ENCODE data around the gene ALG12. TPM values are rescaled to one million over a fixed set of nuclear protein-coding genes. Genes with fewer than 3 reads are reported as not detected.
A peak's percentile ranks its signal among the peaks of the same experiment; 100 is the strongest.

Gene ALG12
- total RNA-seq, 2 experiments from 2014 or later: 16.3 to 17.4 TPM

- POLR2A ChIA-PET: interaction anchor here (0.6 to 1.6 kb wide), 3 partner anchors 28 to 103 kb away, joined by 3 to 8 read pairs (median 3); no protein-coding TSS in a partner anchor
- peak overlapping the region; percentile 77 for H3K27ac Mint-ChIP-seq
- H3K36me3 Mint-ChIP-seq (ENCODE audit: low read depth): peaks cover 2% of the 10 kb centered on the region
- no peak for ATAC-seq
- DNase-seq: no peak
- CTCF ChIA-PET: interaction anchor here (5.3 kb wide), 1 partner anchor 97 kb away, joined by 90 read pairs; no protein-coding TSS in a partner anchor
- H3K9me3 Mint-ChIP-seq (ENCODE audit: insufficient read depth): no peaks in the 10 kb centered on the region
- no peaks in the 10 kb centered on the region for H3K27me3 Mint-ChIP-seq (ENCODE audit: low read depth)
- H3K4me1 Mint-ChIP-seq (ENCODE audit: low read depth): peaks cover 33% of the 10 kb centered on the region
- H3K4me3 Mint-ChIP-seq: peak overlapping the region; percentile 40
These were observed 15.3 kb upstream of the ALG12 start for GRCh38 chr22:49933236-49934159.

GRCh38 chr22:49930596-49931412, 12.6 kb upstream of the ALG12 start:
- Mint-ChIP-seq H3K4me1 (ENCODE audit: low read depth) (peaks cover 35% of the 10 kb centered on the region), H3K27me3 (ENCODE audit: low read depth) (no peaks in the 10 kb centered on the region), H3K9me3 (ENCODE audit: insufficient read depth) (no peaks in the 10 kb centered on the region), H3K4me3 (no peak overlapping the region), H3K27ac (peak overlapping the region; percentile 60), H3K36me3 (ENCODE audit: low read depth) (peaks cover 5% of the 10 kb centered on the region)
- DNase-seq: peak; percentile 63
- POLR2A ChIA-PET: interaction anchor here (0.8 to 1.2 kb wide), 3 partner anchors 9 to 100 kb away, joined by 3 read pairs; partner anchors contain the start of gene PIM3
- ATAC-seq: no peak
- CTCF ChIA-PET: interaction anchor here (0.6 to 5.3 kb wide), 14 partner anchors 9 to 260 kb away, joined by 3 to 90 read pairs (median 4); partner anchors contain the start of gene IL17REL

- no peak for DNase-seq
- Mint-ChIP-seq H3K36me3 (ENCODE audit: low read depth) (peaks cover 11% of the 10 kb centered on the region), H3K27me3 (ENCODE audit: low read depth) (no peaks in the 10 kb centered on the region), H3K4me1 (ENCODE audit: low read depth) (peaks cover 42% of the 10 kb centered on the region), H3K9me3 (ENCODE audit: insufficient read depth) (no peaks in the 10 kb centered on the region), H3K27ac (no peak overlapping the region), H3K4me3 (no peak overlapping the region)
- ChIA-PET CTCF (interaction anchor here (1.2 to 5.3 kb wide), 9 partner anchors 10 to 261 kb away, joined by 3 to 90 read pairs (median 6); no protein-coding TSS in a partner anchor), POLR2A (interaction anchor here (0.6 to 1.2 kb wide), 3 partner anchors 8 to 186 kb away, joined by 3 to 4 read pairs (median 3); no protein-coding TSS in a partner anchor)
- no peak for ATAC-seq
These were observed 11.8 kb upstream of the ALG12 start for GRCh38 chr22:49929994-49930575.

GRCh38 chr22:49929211-49929979, 11.2 kb upstream of the ALG12 start:
- H3K4me1 Mint-ChIP-seq (ENCODE audit: low read depth): peaks cover 46% of the 10 kb centered on the region
- CTCF ChIA-PET: interaction anchor here (1.8 to 5.3 kb wide), 5 partner anchors 10 to 162 kb away, joined by 6 to 90 read pairs (median 11); no protein-coding TSS in a partner anchor

GRCh38 chr22:49928555-49929210, 10.4 kb upstream of the ALG12 start:
- ChIA-PET POLR2A (no interaction called here), CTCF (interaction anchor here (3.8 kb wide), 1 partner anchor 102 kb away, joined by 28 read pairs; no protein-coding TSS in a partner anchor)
- H3K4me1 Mint-ChIP-seq (ENCODE audit: low read depth): peaks cover 53% of the 10 kb centered on the region
- H3K9me3 Mint-ChIP-seq (ENCODE audit: insufficient read depth): no peaks in the 10 kb centered on the region
- no peaks in the 10 kb centered on the region for H3K27me3 Mint-ChIP-seq (ENCODE audit: low read depth)
- no peak for ATAC-seq
- DNase-seq: no peak
- no peak overlapping the region for H3K27ac Mint-ChIP-seq
- H3K36me3 Mint-ChIP-seq (ENCODE audit: low read depth): peaks cover 19% of the 10 kb centered on the region
- H3K4me3 Mint-ChIP-seq: no peak overlapping the region

More at GRCh38 chr22:49929211-49929979, 11.2 kb upstream of the ALG12 start:
- DNase-seq (peak; percentile 77), ATAC-seq (peak; percentile 81)
- H3K27ac Mint-ChIP-seq: no peak overlapping the region
- no peaks in the 10 kb centered on the region for H3K27me3 Mint-ChIP-seq (ENCODE audit: low read depth)
- H3K36me3 Mint-ChIP-seq (ENCODE audit: low read depth): peaks cover 12% of the 10 kb centered on the region
- no peaks in the 10 kb centered on the region for H3K9me3 Mint-ChIP-seq (ENCODE audit: insufficient read depth)
- POLR2A ChIA-PET: interaction anchor here (0.6 to 1.1 kb wide), 2 partner anchors 101 to 186 kb away, joined by 3 to 4 read pairs; no protein-coding TSS in a partner anchor
- no peak overlapping the region for H3K4me3 Mint-ChIP-seq

- ChIA-PET CTCF (interaction anchor here (3.8 kb wide), 1 partner anchor 102 kb away, joined by 28 read pairs; no protein-coding TSS in a partner anchor), POLR2A (no interaction called here)
- peak overlapping the region; percentile 66 for H3K27ac Mint-ChIP-seq
- H3K9me3 Mint-ChIP-seq (ENCODE audit: insufficient read depth): no peaks in the 10 kb centered on the region
- peaks cover 52% of the 10 kb centered on the region for H3K4me1 Mint-ChIP-seq (ENCODE audit: low read depth)
- ATAC-seq: no peak
- DNase-seq: no peak
- no peak overlapping the region for H3K4me3 Mint-ChIP-seq
- no peaks in the 10 kb centered on the region for H3K27me3 Mint-ChIP-seq (ENCODE audit: low read depth)
- peaks cover 22% of the 10 kb centered on the region for H3K36me3 Mint-ChIP-seq (ENCODE audit: low read depth)
These were observed 9.9 kb upstream of the ALG12 start for GRCh38 chr22:49928185-49928495.

GRCh38 chr22:49927483-49928184, 9.4 kb upstream of the ALG12 start:
- ATAC-seq: no peak
- Mint-ChIP-seq H3K9me3 (ENCODE audit: insufficient read depth) (no peaks in the 10 kb centered on the region), H3K36me3 (ENCODE audit: low read depth) (peaks cover 21% of the 10 kb centered on the region), H3K27ac (peak overlapping the region; percentile 89), H3K27me3 (ENCODE audit: low read depth) (no peaks in the 10 kb centered on the region), H3K4me1 (ENCODE audit: low read depth) (peaks cover 48% of the 10 kb centered on the region), H3K4me3 (no peak overlapping the region)
- CTCF ChIA-PET: interaction anchor here (3.8 kb wide), 1 partner anchor 103 kb away, joined by 28 read pairs; no protein-coding TSS in a partner anchor
- POLR2A ChIA-PET: no interaction called here
- no peak for DNase-seq

- POLR2A ChIA-PET: no interaction called here
- DNase-seq (no peak), ATAC-seq (no peak)
- peaks cover 51% of the 10 kb centered on the region for H3K4me1 Mint-ChIP-seq (ENCODE audit: low read depth)
- CTCF ChIA-PET: interaction anchor here (2.4 to 3.8 kb wide), 2 partner anchors 104 to 160 kb away, joined by 17 to 28 read pairs; no protein-coding TSS in a partner anchor
- no peaks in the 10 kb centered on the region for H3K9me3 Mint-ChIP-seq (ENCODE audit: insufficient read depth)
- H3K27me3 Mint-ChIP-seq (ENCODE audit: low read depth): no peaks in the 10 kb centered on the region
- peak overlapping the region; percentile 89 for H3K27ac Mint-ChIP-seq
- peaks cover 25% of the 10 kb centered on the region for H3K36me3 Mint-ChIP-seq (ENCODE audit: low read depth)
- H3K4me3 Mint-ChIP-seq: peak overlapping the region; percentile 15
These were observed 8.7 kb upstream of the ALG12 start for GRCh38 chr22:49926916-49927315.

GRCh38 chr22:49925525-49926128, 7.4 kb upstream of the ALG12 start:
- POLR2A ChIA-PET: interaction anchor here (0.6 to 1.6 kb wide), 9 partner anchors 8 to 100 kb away, joined by 3 to 7 read pairs (median 4); partner anchors contain the start of gene PIM3
- H3K4me3 Mint-ChIP-seq: peak overlapping the region; percentile 67
- peaks cover 31% of the 10 kb centered on the region for H3K36me3 Mint-ChIP-seq (ENCODE audit: low read depth)
- CTCF ChIA-PET: interaction anchor here (0.6 to 3.8 kb wide), 6 partner anchors 101 to 180 kb away, joined by 3 to 28 read pairs (median 4); partner anchors contain the start of gene MLC1
- H3K27me3 Mint-ChIP-seq (ENCODE audit: low read depth): no peaks in the 10 kb centered on the region
- no peaks in the 10 kb centered on the region for H3K9me3 Mint-ChIP-seq (ENCODE audit: insufficient read depth)
- DNase-seq (peak; percentile 81), ATAC-seq (peak; percentile 77)
- H3K4me1 Mint-ChIP-seq (ENCODE audit: low read depth): peaks cover 42% of the 10 kb centered on the region
- peak overlapping the region; percentile 95 for H3K27ac Mint-ChIP-seq

Data from activated CD8-positive, alpha-beta T cell treated with anti-CD3 and anti-CD28 coated beads, Interleukin-2, amount 10 ng/mL, durations not matched to agents 7 days and 5 days (primary cell).